Fibroblast of skin of right quadriceps (primary cell): Measurements from ENCODE around the gene FGF8.

Source experiments
- DNase-seq: peaks from one replicate; pipeline ENCODE4 v3.0.0-alpha.2; 2013

The FGF8 gene

DNA sequence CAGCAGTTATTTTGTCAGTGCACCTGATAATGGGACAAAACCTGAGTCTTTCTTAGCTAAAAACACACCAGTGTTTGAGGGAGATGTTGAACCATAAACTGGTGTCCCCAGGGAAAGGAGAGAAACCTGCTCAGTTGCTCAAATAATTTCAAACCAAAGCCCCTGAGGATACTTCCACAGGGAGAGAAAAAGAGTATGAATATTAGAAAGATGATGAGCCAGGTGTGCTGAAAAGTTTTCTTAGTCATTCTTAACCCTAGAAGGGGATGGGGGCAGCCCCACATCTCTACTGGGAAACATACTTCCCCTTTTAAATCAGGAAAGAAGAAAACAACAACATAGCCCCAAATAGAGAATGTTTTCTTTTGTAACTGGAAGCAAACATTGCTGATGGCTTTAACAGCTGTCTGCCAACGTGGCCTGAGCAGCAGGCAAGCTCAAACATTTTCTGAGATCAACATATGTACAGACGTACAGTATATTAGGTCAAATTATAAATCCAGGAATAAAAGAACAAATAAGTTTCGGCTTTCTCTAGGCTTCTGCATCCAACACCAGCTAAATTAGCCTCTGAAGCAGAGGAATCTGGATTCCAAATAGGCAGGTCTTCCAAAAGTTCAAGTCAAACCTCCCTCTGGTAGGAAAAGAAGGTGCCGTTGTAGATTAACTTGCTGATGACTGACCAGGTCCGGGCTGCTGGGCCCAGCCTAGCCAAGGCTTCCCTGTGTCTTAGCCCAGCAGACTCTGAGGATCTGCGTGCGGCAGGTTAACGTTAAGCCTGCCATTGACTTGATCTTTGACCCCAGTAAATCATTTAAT is 50.4 kb downstream of the FGF8 start:
- DNase-seq, result no peak

DNA sequence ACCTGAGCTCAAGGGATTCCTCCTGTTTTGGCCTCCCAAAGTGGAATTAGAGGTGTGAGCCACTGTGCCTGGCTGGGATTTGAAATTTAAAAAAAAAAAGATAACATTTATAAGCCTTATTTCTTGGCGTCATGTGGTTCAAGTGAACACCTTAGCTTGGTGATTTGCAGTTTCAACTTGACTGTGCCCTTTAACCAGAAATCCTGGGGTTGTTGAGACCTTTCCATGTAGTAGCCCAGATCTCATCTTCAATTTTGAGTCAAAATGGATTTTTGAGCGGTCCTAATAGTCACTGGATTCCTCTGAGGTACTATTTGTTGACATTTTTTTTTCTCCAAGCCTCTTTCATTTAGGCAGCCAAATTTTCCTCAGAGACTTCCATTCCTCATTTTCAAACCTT is 51.5 kb downstream of the FGF8 start:
- DNase-seq, result no peak

DNA sequence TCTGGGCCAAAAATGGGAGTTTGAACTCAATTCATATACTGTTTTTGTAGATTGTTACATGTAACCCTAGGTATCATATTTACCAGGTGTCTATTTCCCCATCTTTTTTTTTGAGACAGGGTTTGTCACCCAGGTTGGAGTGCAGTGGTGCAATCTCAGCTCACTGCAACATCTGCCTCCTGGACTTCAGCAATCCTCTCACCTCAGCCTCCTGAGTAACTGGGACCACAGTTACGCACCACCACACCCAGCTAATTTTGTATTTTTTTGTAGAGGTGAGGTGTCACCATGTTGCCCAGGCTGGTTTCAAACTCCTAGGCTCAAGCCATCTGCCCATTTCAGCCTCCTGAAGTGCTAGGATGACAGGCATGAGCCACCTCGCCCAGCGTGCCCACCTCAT is 52.7 kb downstream of the FGF8 start:
- DNase-seq, result no peak

DNA sequence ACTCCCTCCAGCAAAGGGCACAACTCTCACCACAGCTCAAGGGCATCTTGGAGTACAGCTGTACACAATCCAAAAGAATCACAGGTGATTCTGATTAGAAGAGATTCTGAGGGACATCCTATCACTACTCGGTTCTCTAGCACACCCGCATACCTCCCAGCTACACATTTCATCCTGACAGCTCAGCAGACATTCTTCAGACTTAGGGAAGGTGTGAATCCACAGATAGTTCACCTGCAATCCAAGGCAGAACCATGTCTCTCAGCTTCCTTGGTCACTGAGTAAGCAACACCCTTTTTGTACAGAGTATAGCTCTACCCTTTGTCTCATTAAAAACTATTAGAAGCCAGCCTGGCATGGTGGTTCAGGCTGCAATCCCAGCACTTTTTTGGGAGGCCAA is 54.1 kb downstream of the FGF8 start:
- DNase-seq, result no peak

DNA sequence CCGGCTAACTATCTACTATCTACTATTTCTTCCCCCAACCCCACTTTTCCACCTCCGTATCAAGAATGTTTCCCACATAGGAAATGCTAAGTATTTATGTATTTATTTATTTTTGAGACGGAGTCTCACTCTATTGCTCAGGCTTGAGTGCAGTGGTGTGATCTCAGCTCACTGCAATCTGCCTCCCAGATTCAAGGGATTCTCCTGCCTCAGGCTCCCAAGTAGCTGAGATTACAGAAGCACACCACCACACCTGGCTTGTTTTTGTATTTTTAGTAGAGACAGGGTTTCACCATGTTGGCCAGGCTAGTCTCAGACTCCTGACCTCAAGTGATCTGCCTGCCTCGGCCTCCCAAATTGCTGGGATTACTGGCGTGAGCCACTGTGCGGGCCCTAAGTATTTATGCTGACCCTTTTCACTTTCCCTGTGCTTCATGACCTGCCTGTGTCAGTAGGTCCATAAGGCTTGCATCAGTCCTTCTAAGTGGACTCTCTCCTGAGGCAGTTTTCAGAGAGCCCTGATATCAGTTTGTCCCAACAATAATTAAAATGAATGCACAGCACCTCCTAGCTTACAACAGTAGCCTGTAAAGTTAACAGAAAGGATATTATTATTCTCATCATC is 55.2 kb downstream of the FGF8 start:
- no peak for DNase-seq
